GM12878 (cell line): ENCODE measurements around the gene NPIPA3. TPM values are rescaled to one million over a fixed set of nuclear protein-coding genes. Genes with fewer than 3 reads are reported as not detected.
A peak's percentile ranks its signal among the peaks of the same experiment; 100 is the strongest.

Source experiments
- BCL11A ChIP-seq: IDR thresholded peaks from 2 replicates; pipeline ENCODE4 v1.6.1; 2011; ENCODE audit warnings: low read depth, low read length
- CEBPB ChIP-seq, 2 experiments: fragments of 150-350 bp in 1 of 2; IDR thresholded peaks; 2 replicates each; pipeline ENCODE4 v1.6.1; 2012 to 2014; ENCODE audit warnings: low read depth in 2 of 2, low read length in 2 of 2, borderline replicate concordance in 1 of 2, inconsistent platforms in 1 of 2
- CHD4 ChIP-seq: fragments of 200-600 bp; sonication (generic); IDR thresholded peaks from 2 replicates; pipeline ENCODE4 v1.6.1; 2016; ENCODE audit warnings: mild to moderate bottlenecking
- CREM ChIP-seq: IDR thresholded peaks from 2 replicates; pipeline ENCODE4 v1.6.1; 2014; ENCODE audit warnings: antibody characterized with exemption, low read depth
- DPF2 ChIP-seq: fragments of 450-650 bp; IDR thresholded peaks from 2 replicates; pipeline ENCODE4 v1.6.1; 2017; ENCODE audit warnings: mild to moderate bottlenecking
- ESRRA ChIP-seq: IDR thresholded peaks from 2 replicates; pipeline ENCODE4 v1.6.1; 2012; ENCODE audit warnings: mild to moderate bottlenecking, low read length, improper control_type of control experiment
- FOXK2 ChIP-seq: fragments of 450-650 bp; IDR thresholded peaks from 2 replicates; pipeline ENCODE4 v1.6.1; 2017; ENCODE audit warnings: mild to moderate bottlenecking, moderate library complexity
- MTA2 ChIP-seq: fragments of 450-650 bp; IDR thresholded peaks from 2 replicates; pipeline ENCODE4 v1.6.1; 2016; ENCODE audit warnings: low read depth, mild to moderate bottlenecking, moderate library complexity
- NFIC ChIP-seq: IDR thresholded peaks from 2 replicates; pipeline ENCODE4 v1.6.1; 2012; ENCODE audit warnings: low read depth, mild to moderate bottlenecking, inconsistent platforms, low read length, moderate library complexity
- NR2C2 ChIP-seq: IDR thresholded peaks from 2 replicates; pipeline ENCODE4 v1.6.1; 2011; ENCODE audit warnings: borderline replicate concordance, low read depth; ENCODE audit not compliant: control insufficient read depth, insufficient read length
- SMC3 ChIP-seq: IDR thresholded peaks from 2 replicates; pipeline ENCODE4 v1.6.1; 2011; ENCODE audit warnings: low read length, improper control_type of control experiment, borderline replicate concordance
- WRNIP1 ChIP-seq: IDR thresholded peaks from 2 replicates; pipeline ENCODE4 v1.6.1; 2011; ENCODE audit warnings: low read depth, low read length, improper control_type of control experiment, borderline replicate concordance
- polyA plus RNA-seq, 11 experiments: library from polyadenylated mRNA; depleted of rRNA in 4 of 11; unstranded in 6 of 11; stranded (reverse) in 5 of 11; fragments of >200 nt; fragmentation: Nextera tagmentation in 4 of 11; fragmentation: Illumina TruSeq in 1 of 11; extraction: Ambion mirVana in 4 of 11; extraction: Trizol in 1 of 11; gene quantifications; 1 replicate in 1 of 11; 2 replicates in 10 of 11; pipeline versions ENCODE4 v1.2.1 to v1.2.3, GENCODE V29; 2011 to 2016; ENCODE audit warnings: inconsistent platforms in 2 of 11, missing spikeins in 2 of 11, low read depth in 1 of 11
- total RNA-seq, 4 experiments: library from RNA; depleted of rRNA in 3 of 4; stranded (reverse); fragments of >200 nt in 3 of 4; fragmentation: Illumina TruSeq in 1 of 4; extraction: Trizol in 1 of 4; gene quantifications; 2 replicates each; pipeline versions ENCODE4 v1.2.1 to v1.2.3, GENCODE V29; 2013 to 2021
- TF ChIP-seq, protein P1 (sequence below): fragments of 450-650 bp; IDR thresholded peaks from 2 replicates; pipeline ENCODE4 v1.6.1; 2018; ENCODE audit warnings: mild to moderate bottlenecking, low read depth, moderate library complexity; ENCODE audit not compliant: partially characterized antibody
- TF ChIP-seq, protein P2 (sequence below): fragments of 450-650 bp; IDR thresholded peaks from 2 replicates; pipeline ENCODE4 v1.6.1; 2016; ENCODE audit warnings: mild to moderate bottlenecking
- TF ChIP-seq, protein P3 (sequence below): fragments of 450-650 bp; IDR thresholded peaks from 2 replicates; pipeline ENCODE4 v1.6.1; 2017; ENCODE audit warnings: antibody characterized with exemption, mild to moderate bottlenecking, moderate library complexity
- TF ChIP-seq, protein P4 (sequence below): IDR thresholded peaks from 2 replicates; pipeline ENCODE4 v1.6.1; 2012; ENCODE audit warnings: low read length, inconsistent platforms
- TF ChIP-seq, protein P5 (sequence below): fragments of 450-650 bp; IDR thresholded peaks from 2 replicates; pipeline ENCODE4 v1.6.1; 2017; ENCODE audit warnings: mild to moderate bottlenecking, moderate library complexity
- TF ChIP-seq, protein P6 (sequence below): IDR thresholded peaks from 2 replicates; pipeline ENCODE4 v1.6.1; 2012; ENCODE audit warnings: low read depth, low read length, improper control_type of control experiment

The NPIPA3 gene
- total and polyA plus RNA-seq, 10 of the 15 experiments (the other 5 are each of a cell fraction or from before 2014, with no cell fraction given): 0.37 to 1.4 (median 0.85) TPM; not detected in 1

DNA sequence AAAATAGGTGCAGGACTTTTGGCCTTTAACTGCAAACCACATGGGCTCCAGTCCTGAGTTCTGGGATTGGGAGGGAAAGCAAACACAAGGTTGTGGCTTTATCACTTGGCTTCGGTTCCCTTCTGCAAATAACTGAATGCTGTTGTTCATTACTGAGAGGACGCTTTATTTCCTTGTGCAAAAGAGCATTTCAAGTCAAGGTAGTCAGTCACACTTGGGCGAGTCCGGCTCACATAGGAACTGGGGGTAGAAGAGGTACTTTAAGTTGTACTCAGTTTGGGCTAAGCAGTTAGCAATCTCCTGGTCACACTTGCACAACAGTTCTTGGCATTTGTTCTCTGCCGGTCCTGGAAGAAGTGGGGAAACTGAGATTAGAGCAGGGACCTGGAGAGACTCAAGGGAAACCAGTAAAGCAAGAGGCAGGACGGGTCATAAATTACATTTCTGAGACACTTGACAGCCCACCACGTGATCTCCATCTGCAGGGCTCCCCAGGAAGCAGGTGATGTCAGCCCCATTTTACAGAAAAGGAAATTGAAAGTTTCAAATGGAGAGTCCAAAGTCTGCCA is 30.7 kb upstream of the NPIPA3 start (continued):
- TF ChIP-seq, protein P1, sequence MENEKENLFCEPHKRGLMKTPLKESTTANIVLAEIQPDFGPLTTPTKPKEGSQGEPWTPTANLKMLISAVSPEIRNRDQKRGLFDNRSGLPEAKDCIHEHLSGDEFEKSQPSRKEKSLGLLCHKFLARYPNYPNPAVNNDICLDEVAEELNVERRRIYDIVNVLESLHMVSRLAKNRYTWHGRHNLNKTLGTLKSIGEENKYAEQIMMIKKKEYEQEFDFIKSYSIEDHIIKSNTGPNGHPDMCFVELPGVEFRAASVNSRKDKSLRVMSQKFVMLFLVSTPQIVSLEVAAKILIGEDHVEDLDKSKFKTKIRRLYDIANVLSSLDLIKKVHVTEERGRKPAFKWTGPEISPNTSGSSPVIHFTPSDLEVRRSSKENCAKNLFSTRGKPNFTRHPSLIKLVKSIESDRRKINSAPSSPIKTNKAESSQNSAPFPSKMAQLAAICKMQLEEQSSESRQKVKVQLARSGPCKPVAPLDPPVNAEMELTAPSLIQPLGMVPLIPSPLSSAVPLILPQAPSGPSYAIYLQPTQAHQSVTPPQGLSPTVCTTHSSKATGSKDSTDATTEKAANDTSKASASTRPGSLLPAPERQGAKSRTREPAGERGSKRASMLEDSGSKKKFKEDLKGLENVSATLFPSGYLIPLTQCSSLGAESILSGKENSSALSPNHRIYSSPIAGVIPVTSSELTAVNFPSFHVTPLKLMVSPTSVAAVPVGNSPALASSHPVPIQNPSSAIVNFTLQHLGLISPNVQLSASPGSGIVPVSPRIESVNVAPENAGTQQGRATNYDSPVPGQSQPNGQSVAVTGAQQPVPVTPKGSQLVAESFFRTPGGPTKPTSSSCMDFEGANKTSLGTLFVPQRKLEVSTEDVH: peak; percentile 19
- TF ChIP-seq NFIC (no peak), ESRRA (no peak), DPF2 (peak; percentile 63; the same call in 1 of the 2 replicates), CEBPB (IDR thresholded peaks at IDR 0.05; ENCODE audit: borderline replicate concordance in 1 of 2, low read depth in 2 of 2, low read length in 2 of 2) (no peak), CHD4 (no peak), BCL11A (0 out of 2 replicates have a peak, but pooled peaks have one; percentile 4), WRNIP1 (no peak), FOXK2 (no peak), NR2C2 (no peak), SMC3 (no peak), MTA2 (peak; percentile 32), CREM (0 out of 2 replicates have a peak, but pooled peaks have one; percentile 25)
- TF ChIP-seq, protein P2, sequence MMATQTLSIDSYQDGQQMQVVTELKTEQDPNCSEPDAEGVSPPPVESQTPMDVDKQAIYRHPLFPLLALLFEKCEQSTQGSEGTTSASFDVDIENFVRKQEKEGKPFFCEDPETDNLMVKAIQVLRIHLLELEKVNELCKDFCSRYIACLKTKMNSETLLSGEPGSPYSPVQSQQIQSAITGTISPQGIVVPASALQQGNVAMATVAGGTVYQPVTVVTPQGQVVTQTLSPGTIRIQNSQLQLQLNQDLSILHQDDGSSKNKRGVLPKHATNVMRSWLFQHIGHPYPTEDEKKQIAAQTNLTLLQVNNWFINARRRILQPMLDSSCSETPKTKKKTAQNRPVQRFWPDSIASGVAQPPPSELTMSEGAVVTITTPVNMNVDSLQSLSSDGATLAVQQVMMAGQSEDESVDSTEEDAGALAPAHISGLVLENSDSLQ: peak; percentile 90
- TF ChIP-seq, protein P3, sequence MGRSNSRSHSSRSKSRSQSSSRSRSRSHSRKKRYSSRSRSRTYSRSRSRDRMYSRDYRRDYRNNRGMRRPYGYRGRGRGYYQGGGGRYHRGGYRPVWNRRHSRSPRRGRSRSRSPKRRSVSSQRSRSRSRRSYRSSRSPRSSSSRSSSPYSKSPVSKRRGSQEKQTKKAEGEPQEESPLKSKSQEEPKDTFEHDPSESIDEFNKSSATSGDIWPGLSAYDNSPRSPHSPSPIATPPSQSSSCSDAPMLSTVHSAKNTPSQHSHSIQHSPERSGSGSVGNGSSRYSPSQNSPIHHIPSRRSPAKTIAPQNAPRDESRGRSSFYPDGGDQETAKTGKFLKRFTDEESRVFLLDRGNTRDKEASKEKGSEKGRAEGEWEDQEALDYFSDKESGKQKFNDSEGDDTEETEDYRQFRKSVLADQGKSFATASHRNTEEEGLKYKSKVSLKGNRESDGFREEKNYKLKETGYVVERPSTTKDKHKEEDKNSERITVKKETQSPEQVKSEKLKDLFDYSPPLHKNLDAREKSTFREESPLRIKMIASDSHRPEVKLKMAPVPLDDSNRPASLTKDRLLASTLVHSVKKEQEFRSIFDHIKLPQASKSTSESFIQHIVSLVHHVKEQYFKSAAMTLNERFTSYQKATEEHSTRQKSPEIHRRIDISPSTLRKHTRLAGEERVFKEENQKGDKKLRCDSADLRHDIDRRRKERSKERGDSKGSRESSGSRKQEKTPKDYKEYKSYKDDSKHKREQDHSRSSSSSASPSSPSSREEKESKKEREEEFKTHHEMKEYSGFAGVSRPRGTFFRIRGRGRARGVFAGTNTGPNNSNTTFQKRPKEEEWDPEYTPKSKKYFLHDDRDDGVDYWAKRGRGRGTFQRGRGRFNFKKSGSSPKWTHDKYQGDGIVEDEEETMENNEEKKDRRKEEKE: no peak
- TF ChIP-seq, protein P4, sequence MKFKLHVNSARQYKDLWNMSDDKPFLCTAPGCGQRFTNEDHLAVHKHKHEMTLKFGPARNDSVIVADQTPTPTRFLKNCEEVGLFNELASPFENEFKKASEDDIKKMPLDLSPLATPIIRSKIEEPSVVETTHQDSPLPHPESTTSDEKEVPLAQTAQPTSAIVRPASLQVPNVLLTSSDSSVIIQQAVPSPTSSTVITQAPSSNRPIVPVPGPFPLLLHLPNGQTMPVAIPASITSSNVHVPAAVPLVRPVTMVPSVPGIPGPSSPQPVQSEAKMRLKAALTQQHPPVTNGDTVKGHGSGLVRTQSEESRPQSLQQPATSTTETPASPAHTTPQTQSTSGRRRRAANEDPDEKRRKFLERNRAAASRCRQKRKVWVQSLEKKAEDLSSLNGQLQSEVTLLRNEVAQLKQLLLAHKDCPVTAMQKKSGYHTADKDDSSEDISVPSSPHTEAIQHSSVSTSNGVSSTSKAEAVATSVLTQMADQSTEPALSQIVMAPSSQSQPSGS: peak; percentile 56
- TF ChIP-seq, protein P5, sequence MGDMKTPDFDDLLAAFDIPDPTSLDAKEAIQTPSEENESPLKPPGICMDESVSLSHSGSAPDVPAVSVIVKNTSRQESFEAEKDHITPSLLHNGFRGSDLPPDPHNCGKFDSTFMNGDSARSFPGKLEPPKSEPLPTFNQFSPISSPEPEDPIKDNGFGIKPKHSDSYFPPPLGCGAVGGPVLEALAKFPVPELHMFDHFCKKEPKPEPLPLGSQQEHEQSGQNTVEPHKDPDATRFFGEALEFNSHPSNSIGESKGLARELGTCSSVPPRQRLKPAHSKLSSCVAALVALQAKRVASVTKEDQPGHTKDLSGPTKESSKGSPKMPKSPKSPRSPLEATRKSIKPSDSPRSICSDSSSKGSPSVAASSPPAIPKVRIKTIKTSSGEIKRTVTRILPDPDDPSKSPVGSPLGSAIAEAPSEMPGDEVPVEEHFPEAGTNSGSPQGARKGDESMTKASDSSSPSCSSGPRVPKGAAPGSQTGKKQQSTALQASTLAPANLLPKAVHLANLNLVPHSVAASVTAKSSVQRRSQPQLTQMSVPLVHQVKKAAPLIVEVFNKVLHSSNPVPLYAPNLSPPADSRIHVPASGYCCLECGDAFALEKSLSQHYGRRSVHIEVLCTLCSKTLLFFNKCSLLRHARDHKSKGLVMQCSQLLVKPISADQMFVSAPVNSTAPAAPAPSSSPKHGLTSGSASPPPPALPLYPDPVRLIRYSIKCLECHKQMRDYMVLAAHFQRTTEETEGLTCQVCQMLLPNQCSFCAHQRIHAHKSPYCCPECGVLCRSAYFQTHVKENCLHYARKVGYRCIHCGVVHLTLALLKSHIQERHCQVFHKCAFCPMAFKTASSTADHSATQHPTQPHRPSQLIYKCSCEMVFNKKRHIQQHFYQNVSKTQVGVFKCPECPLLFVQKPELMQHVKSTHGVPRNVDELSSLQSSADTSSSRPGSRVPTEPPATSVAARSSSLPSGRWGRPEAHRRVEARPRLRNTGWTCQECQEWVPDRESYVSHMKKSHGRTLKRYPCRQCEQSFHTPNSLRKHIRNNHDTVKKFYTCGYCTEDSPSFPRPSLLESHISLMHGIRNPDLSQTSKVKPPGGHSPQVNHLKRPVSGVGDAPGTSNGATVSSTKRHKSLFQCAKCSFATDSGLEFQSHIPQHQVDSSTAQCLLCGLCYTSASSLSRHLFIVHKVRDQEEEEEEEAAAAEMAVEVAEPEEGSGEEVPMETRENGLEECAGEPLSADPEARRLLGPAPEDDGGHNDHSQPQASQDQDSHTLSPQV: no peak
- TF ChIP-seq, protein P6, sequence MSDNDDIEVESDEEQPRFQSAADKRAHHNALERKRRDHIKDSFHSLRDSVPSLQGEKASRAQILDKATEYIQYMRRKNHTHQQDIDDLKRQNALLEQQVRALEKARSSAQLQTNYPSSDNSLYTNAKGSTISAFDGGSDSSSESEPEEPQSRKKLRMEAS: peak; percentile 77
